Osteoblast (primary cell): Measurements from ENCODE around the gene ASTN2. TPM values are rescaled to one million over a fixed set of nuclear protein-coding genes. Genes with fewer than 3 reads are reported as not detected.

Experiments used
- DNase-seq: peaks from one replicate; pipeline ENCODE4 v3.0.0; 2011; ENCODE audit warnings: low spot score, mixed read lengths; ENCODE audit not compliant: insufficient read length; ENCODE audit errors: missing footprints
- H2AFZ ChIP-seq: 2 replicates; pipeline ENCODE4 v1.6.0; 2011; ENCODE audit warnings: mild to moderate bottlenecking, low read length
- H3K27ac ChIP-seq: 2 replicates; pipeline ENCODE4 v1.5.1; 2011; ENCODE audit warnings: mild to moderate bottlenecking, low read depth, low read length, moderate library complexity
- H3K27me3 ChIP-seq: 2 replicates; pipeline ENCODE4 v1.6.0; 2012; ENCODE audit warnings: mild to moderate bottlenecking, control low read depth, inconsistent platforms, low read length, moderate library complexity; ENCODE audit not compliant: insufficient read depth
- H3K36me3 ChIP-seq: 2 replicates; pipeline ENCODE4 v1.5.1; 2011; ENCODE audit warnings: mild to moderate bottlenecking, low read length, control low read depth, moderate library complexity; ENCODE audit not compliant: insufficient read depth
- H3K4me1 ChIP-seq: 2 replicates; pipeline ENCODE4 v1.5.1; 2011; ENCODE audit warnings: mild to moderate bottlenecking, low read length, control low read depth, moderate library complexity; ENCODE audit not compliant: insufficient read depth
- H3K4me2 ChIP-seq: 2 replicates; pipeline ENCODE4 v1.6.0; 2011; ENCODE audit warnings: mild to moderate bottlenecking, low read length; ENCODE audit not compliant: insufficient read depth
- H3K4me3 ChIP-seq: fragments of 200-600 bp; sonication (generic); 3 replicates; pipeline ENCODE4 v1.5.1; 2012; ENCODE audit warnings: mild to moderate bottlenecking, low read length, inconsistent platforms; ENCODE audit not compliant: insufficient read depth
- H3K79me2 ChIP-seq: 2 replicates; pipeline ENCODE4 v1.6.0; 2012; ENCODE audit warnings: mild to moderate bottlenecking, low read length, control low read depth, inconsistent platforms; ENCODE audit not compliant: insufficient read depth
- H3K9me3 ChIP-seq: 2 replicates; pipeline ENCODE4 v1.5.1; 2011; ENCODE audit warnings: low read depth, low read length, control low read depth
- H4K20me1 ChIP-seq: 2 replicates; pipeline ENCODE4 v1.6.0; 2012; ENCODE audit warnings: mild to moderate bottlenecking, low read length, control low read depth; ENCODE audit not compliant: insufficient read depth
- CTCF ChIP-seq: IDR thresholded peaks from 2 replicates; pipeline ENCODE4 v1.5.1; 2011; ENCODE audit warnings: mild to moderate bottlenecking, low read depth, low read length, moderate library complexity; ENCODE audit errors: extremely low read depth
- total RNA-seq: library from RNA; depleted of rRNA; stranded (reverse); fragments of >200 nt; gene quantifications from 2 replicates; pipeline ENCODE4 v1.2.3, GENCODE V29; 2012

Gene ASTN2
- total RNA-seq, 1 donor: 4.7 TPM

- H3K36me3 ChIP-seq: no peaks in the 10 kb centered on the region
- H4K20me1 ChIP-seq: no peaks in the 10 kb centered on the region
- no peaks in the 10 kb centered on the region for H3K9me3 ChIP-seq
- no peaks in the 10 kb centered on the region for H3K27me3 ChIP-seq
- H3K4me2 ChIP-seq: no peak overlapping the region
- no peak for DNase-seq
- H3K79me2 ChIP-seq: no peaks in the 10 kb centered on the region
- H3K4me1 ChIP-seq: no peaks in the 10 kb centered on the region
- H3K27ac ChIP-seq: no peak overlapping the region
- no peak for TF ChIP-seq CTCF
- H2AFZ ChIP-seq: no peak overlapping the region
- no peak overlapping the region for H3K4me3 ChIP-seq
These were observed 423.8 kb downstream of the ASTN2 start for GRCh38 chr9:116991051-116991450.

- H3K79me2 ChIP-seq: no peaks in the 10 kb centered on the region
- no peaks in the 10 kb centered on the region for H4K20me1 ChIP-seq
- TF ChIP-seq CTCF: no peak
- H3K27ac ChIP-seq: no peak overlapping the region
- H3K4me3 ChIP-seq: no peak overlapping the region
- no peaks in the 10 kb centered on the region for H3K4me1 ChIP-seq
- H3K27me3 ChIP-seq: no peaks in the 10 kb centered on the region
- H3K4me2 ChIP-seq: no peak overlapping the region
- DNase-seq: no peak
- no peaks in the 10 kb centered on the region for H3K36me3 ChIP-seq
- no peak overlapping the region for H2AFZ ChIP-seq
- no peaks in the 10 kb centered on the region for H3K9me3 ChIP-seq
These were observed 424.3 kb downstream of the ASTN2 start for GRCh38 chr9:116990592-116990991.

- no peaks in the 10 kb centered on the region for H3K4me1 ChIP-seq
- no peak overlapping the region for H3K4me2 ChIP-seq
- H3K4me3 ChIP-seq: no peak overlapping the region
- no peak for TF ChIP-seq CTCF
- H4K20me1 ChIP-seq: no peaks in the 10 kb centered on the region
- no peaks in the 10 kb centered on the region for H3K79me2 ChIP-seq
- no peaks in the 10 kb centered on the region for H3K9me3 ChIP-seq
- no peaks in the 10 kb centered on the region for H3K36me3 ChIP-seq
- H3K27me3 ChIP-seq: no peaks in the 10 kb centered on the region
- H2AFZ ChIP-seq: no peak overlapping the region
- DNase-seq: peak; percentile 11
- no peak overlapping the region for H3K27ac ChIP-seq
These were observed 427.0 kb downstream of the ASTN2 start for GRCh38 chr9:116987721-116988485.

- Histone ChIP-seq H3K79me2 (no peaks in the 10 kb centered on the region), H3K4me1 (no peaks in the 10 kb centered on the region), H3K27me3 (no peaks in the 10 kb centered on the region), H3K9me3 (no peaks in the 10 kb centered on the region), H3K4me3 (no peak overlapping the region), H2AFZ (no peak overlapping the region), H3K36me3 (no peaks in the 10 kb centered on the region), H4K20me1 (no peaks in the 10 kb centered on the region), H3K4me2 (no peak overlapping the region), H3K27ac (no peak overlapping the region)
- no peak for TF ChIP-seq CTCF
- no peak for DNase-seq
These were observed 428.8 kb downstream of the ASTN2 start for GRCh38 chr9:116986015-116986414.
